Skeletal muscle tissue (tissue), 4 donors: Measurements from ENCODE around the gene BIRC7. TPM values are rescaled to one million over a fixed set of nuclear protein-coding genes. Genes with fewer than 3 reads are reported as not detected.

Source experiments
- H3K27ac ChIP-seq: one replicate; pipeline ENCODE4 v1.7.0; 2013; ENCODE audit warnings: mild to moderate bottlenecking, low read depth, low read length, inconsistent platforms
- H3K27me3 ChIP-seq, 3 donors: one replicate each; pipeline ENCODE4 v1.7.0; 2013; ENCODE audit warnings: low read length in 3 of 3; ENCODE audit not compliant: control insufficient read depth in 3 of 3, insufficient read depth in 3 of 3
- H3K36me3 ChIP-seq, 3 donors: one replicate each; pipeline ENCODE4 v1.7.0; 2013; ENCODE audit warnings: low read length in 3 of 3; ENCODE audit not compliant: control insufficient read depth in 3 of 3, insufficient read depth in 3 of 3
- H3K4me1 ChIP-seq, 3 donors: one replicate each; pipeline ENCODE4 v1.7.0; 2013; ENCODE audit warnings: low read length in 3 of 3, mild to moderate bottlenecking in 3 of 3; ENCODE audit not compliant: control insufficient read depth in 3 of 3, insufficient read depth in 3 of 3
- H3K4me3 ChIP-seq, 3 donors: one replicate each; pipeline ENCODE4 v1.7.0; 2013; ENCODE audit warnings: low read length in 3 of 3
- H3K9ac ChIP-seq, 3 donors: one replicate each; pipeline ENCODE4 v1.7.0; 2013; ENCODE audit warnings: low read length in 3 of 3, mild to moderate bottlenecking in 3 of 3, moderate library complexity in 2 of 3, low read depth in 1 of 3
- H3K9me3 ChIP-seq, 3 donors: one replicate each; pipeline ENCODE4 v1.7.0; 2013; ENCODE audit warnings: low read length in 3 of 3; ENCODE audit not compliant: control insufficient read depth in 3 of 3
- total RNA-seq: library from RNA; depleted of rRNA; stranded (reverse); fragments of >200 nt; gene quantifications from one replicate; pipeline ENCODE4 v1.2.3, GENCODE V29; 2014
- donor health status: Osteomylitis.

Gene BIRC7
- total RNA-seq, 1 donor from 2014 or later: not detected

- H3K9me3 ChIP-seq: no peaks in the 10 kb centered on the region
- no peak overlapping the region for H3K4me3 ChIP-seq
- no peak overlapping the region for H3K9ac ChIP-seq
- peaks cover 6 to 10% (median 8%) of the 10 kb centered on the region in 3 donors for H3K36me3 ChIP-seq
- no peak overlapping the region for H3K27ac ChIP-seq
- H3K27me3 ChIP-seq: no peaks in the 10 kb centered on the region
- H3K4me1 ChIP-seq: peaks cover 0 to under 1% (median 0%) of the 10 kb centered on the region in 3 donors
Observed at GRCh38 chr20:63191400-63191799, 44.3 kb upstream of the BIRC7 start.

- Histone ChIP-seq H3K27ac (no peak overlapping the region), H3K4me1 (peaks cover 8 to 14% (median 8%) of the 10 kb centered on the region in 3 donors), H3K9me3 (no peaks in the 10 kb centered on the region), H3K36me3 (peaks cover 8 to 13% (median 10%) of the 10 kb centered on the region in 3 donors), H3K4me3 (no peak overlapping the region), H3K27me3 (no peaks in the 10 kb centered on the region), H3K9ac (no peak overlapping the region)
Observed at GRCh38 chr20:63192721-63193120, 43.0 kb upstream of the BIRC7 start.

- Histone ChIP-seq H3K4me3 (no peak overlapping the region), H3K36me3 (peaks cover 8 to 13% (median 10%) of the 10 kb centered on the region in 3 donors), H3K9me3 (no peaks in the 10 kb centered on the region), H3K27me3 (no peaks in the 10 kb centered on the region), H3K9ac (no peak overlapping the region), H3K4me1 (peaks cover 8 to 20% (median 16%) of the 10 kb centered on the region in 3 donors), H3K27ac (no peak overlapping the region)
Observed at GRCh38 chr20:63194007-63194796, 41.5 kb upstream of the BIRC7 start.

GRCh38 chr20:63194797-63195173, 40.9 kb upstream of the BIRC7 start:
- Histone ChIP-seq H3K27me3 (no peaks in the 10 kb centered on the region), H3K27ac (no peak overlapping the region), H3K4me1 (peaks cover 8 to 20% (median 16%) of the 10 kb centered on the region in 3 donors), H3K9ac (no peak overlapping the region), H3K36me3 (peaks cover 8 to 13% (median 10%) of the 10 kb centered on the region in 3 donors), H3K9me3 (no peaks in the 10 kb centered on the region), H3K4me3 (no peak overlapping the region)

- Histone ChIP-seq H3K27me3 (no peaks in the 10 kb centered on the region), H3K4me3 (no peak overlapping the region), H3K36me3 (peaks cover 16 to 19% (median 18%) of the 10 kb centered on the region in 3 donors), H3K4me1 (peaks cover 8 to 20% (median 16%) of the 10 kb centered on the region in 3 donors), H3K9ac (no peak overlapping the region), H3K9me3 (no peaks in the 10 kb centered on the region), H3K27ac (no peak overlapping the region)
Observed at GRCh38 chr20:63196768-63197470, 38.8 kb upstream of the BIRC7 start.

- Histone ChIP-seq H3K27me3 (no peaks in the 10 kb centered on the region), H3K4me3 (no peak overlapping the region), H3K36me3 (peaks cover 33 to 36% (median 35%) of the 10 kb centered on the region in 3 donors), H3K9me3 (no peaks in the 10 kb centered on the region), H3K9ac (no peak overlapping the region), H3K4me1 (peaks cover 8 to 20% (median 16%) of the 10 kb centered on the region in 3 donors), H3K27ac (no peak overlapping the region)
Observed at GRCh38 chr20:63198606-63199005, 37.1 kb upstream of the BIRC7 start.

- Histone ChIP-seq H3K9ac (no peak overlapping the region), H3K27me3 (no peaks in the 10 kb centered on the region), H3K27ac (no peak overlapping the region), H3K4me3 (no peak overlapping the region), H3K4me1 (peaks cover 12 to 27% (median 18%) of the 10 kb centered on the region in 3 donors), H3K9me3 (no peaks in the 10 kb centered on the region), H3K36me3 (peaks cover 40 to 43% (median 40%) of the 10 kb centered on the region in 3 donors)
Observed at GRCh38 chr20:63202021-63202420, 33.7 kb upstream of the BIRC7 start.

GRCh38 chr20:63202811-63203526, 32.7 kb upstream of the BIRC7 start:
- no peak overlapping the region for H3K4me3 ChIP-seq
- no peak overlapping the region for H3K27ac ChIP-seq
- H3K4me1 ChIP-seq: peaks cover 7 to 22% (median 15%) of the 10 kb centered on the region in 3 donors
- H3K27me3 ChIP-seq: no peaks in the 10 kb centered on the region
- H3K9me3 ChIP-seq: no peaks in the 10 kb centered on the region
- peaks cover 40 to 44% (median 41%) of the 10 kb centered on the region in 3 donors for H3K36me3 ChIP-seq
- no peak overlapping the region for H3K9ac ChIP-seq

GRCh38 chr20:63204362-63204761, 31.3 kb upstream of the BIRC7 start:
- peaks cover 41 to 49% (median 45%) of the 10 kb centered on the region in 3 donors for H3K36me3 ChIP-seq
- no peak overlapping the region for H3K27ac ChIP-seq
- H3K4me3 ChIP-seq: no peak overlapping the region
- no peaks in the 10 kb centered on the region for H3K9me3 ChIP-seq
- H3K27me3 ChIP-seq: no peaks in the 10 kb centered on the region
- H3K9ac ChIP-seq: no peak overlapping the region
- H3K4me1 ChIP-seq: peaks cover 17 to 28% (median 18%) of the 10 kb centered on the region in 3 donors
